ENCODE results near the gene PITPNM3. TPM values are rescaled to one million over a fixed set of nuclear protein-coding genes. Genes with fewer than 3 reads are reported as not detected.

Gene PITPNM3
- total RNA-seq, 2 donors from 2014 or later: 0.70 to 0.81 TPM

GRCh38 chr17:6425407-6425806 is 130.9 kb downstream of the PITPNM3 start:
- peaks cover 29% of the 10 kb centered on the region for H3K27me3 Mint-ChIP-seq (ENCODE audit: low read depth)

GRCh38 chr17:6423931-6424330 is 132.4 kb downstream of the PITPNM3 start:
- DNase-seq (no peak), ATAC-seq (replicated peaks in 1 of 2) (no peak)
- Mint-ChIP-seq H3K36me3 (ENCODE audit: insufficient read depth in 2 of 2) (no peaks in the 10 kb centered on the region), H3K27me3 (ENCODE audit: low read depth) (peaks cover 28% of the 10 kb centered on the region), H3K4me3 (no peak overlapping the region), H3K27ac (no peak overlapping the region), H3K4me1 (ENCODE audit: low read depth) (peaks cover 21% of the 10 kb centered on the region), H3K9me3 (no peaks in the 10 kb centered on the region)

More at GRCh38 chr17:6425407-6425806, 130.9 kb downstream of the PITPNM3 start:
- ATAC-seq (replicated peaks in 1 of 2) (no peak), DNase-seq (no peak)
- Mint-ChIP-seq H3K9me3 (peaks cover 2 to 3% of the 10 kb centered on the region in 2 donors), H3K36me3 (ENCODE audit: insufficient read depth in 2 of 2) (peaks cover 3% of the 10 kb centered on the region in 2 donors), H3K4me1 (ENCODE audit: low read depth) (peaks cover 21% of the 10 kb centered on the region), H3K4me3 (no peak overlapping the region), H3K27ac (no peak overlapping the region)

GRCh38 chr17:6422654-6423241 is 133.6 kb downstream of the PITPNM3 start:
- H3K4me1 Mint-ChIP-seq (ENCODE audit: low read depth): peaks cover 18% of the 10 kb centered on the region
- H3K4me3 Mint-ChIP-seq: no peak overlapping the region
- DNase-seq (no peak), ATAC-seq (replicated peaks in 1 of 2) (no peak)
- no peaks in the 10 kb centered on the region for H3K36me3 Mint-ChIP-seq (ENCODE audit: insufficient read depth in 2 of 2)
- H3K27ac Mint-ChIP-seq: no peak overlapping the region
- H3K9me3 Mint-ChIP-seq: no peaks in the 10 kb centered on the region
- H3K27me3 Mint-ChIP-seq (ENCODE audit: low read depth): peaks cover 28% of the 10 kb centered on the region

GRCh38 chr17:6421700-6422604 is 134.4 kb downstream of the PITPNM3 start:
- no peak overlapping the region for H3K27ac Mint-ChIP-seq
- peak; percentile 77 to 82 for DNase-seq
- H3K36me3 Mint-ChIP-seq (ENCODE audit: insufficient read depth in 2 of 2): no peaks in the 10 kb centered on the region
- H3K9me3 Mint-ChIP-seq: no peaks in the 10 kb centered on the region
- peaks cover 28% of the 10 kb centered on the region for H3K27me3 Mint-ChIP-seq (ENCODE audit: low read depth)
- ATAC-seq (replicated peaks in 1 of 2): peak; percentile 73 to 87
- no peak overlapping the region for H3K4me3 Mint-ChIP-seq
- H3K4me1 Mint-ChIP-seq (ENCODE audit: low read depth): peaks cover 10% of the 10 kb centered on the region

GRCh38 chr17:6420173-6420641 is 136.1 kb downstream of the PITPNM3 start:
- peak in 1 of 2 donors; percentile 19 for DNase-seq
- Mint-ChIP-seq H3K27me3 (ENCODE audit: low read depth) (peaks cover 28% of the 10 kb centered on the region), H3K27ac (no peak overlapping the region), H3K36me3 (ENCODE audit: insufficient read depth in 2 of 2) (no peaks in the 10 kb centered on the region), H3K9me3 (no peaks in the 10 kb centered on the region), H3K4me1 (ENCODE audit: low read depth) (peaks cover 8% of the 10 kb centered on the region), H3K4me3 (no peak overlapping the region)
- ATAC-seq (replicated peaks in 1 of 2): peak in 1 of 2 donors; percentile 21

GRCh38 chr17:6415616-6416015 is 140.7 kb downstream of the PITPNM3 start:
- Mint-ChIP-seq H3K36me3 (ENCODE audit: insufficient read depth in 2 of 2) (no peaks in the 10 kb centered on the region), H3K4me3 (no peak overlapping the region), H3K9me3 (no peaks in the 10 kb centered on the region), H3K4me1 (ENCODE audit: low read depth) (no peaks in the 10 kb centered on the region), H3K27ac (no peak overlapping the region), H3K27me3 (ENCODE audit: low read depth) (peaks cover 13% of the 10 kb centered on the region)
- DNase-seq (no peak), ATAC-seq (replicated peaks in 1 of 2) (no peak)

GRCh38 chr17:6413065-6413464 is 143.3 kb downstream of the PITPNM3 start:
- H3K36me3 Mint-ChIP-seq (ENCODE audit: insufficient read depth in 2 of 2): no peaks in the 10 kb centered on the region
- no peaks in the 10 kb centered on the region for H3K9me3 Mint-ChIP-seq
- no peak overlapping the region for H3K27ac Mint-ChIP-seq
- H3K27me3 Mint-ChIP-seq (ENCODE audit: low read depth): peaks cover 15% of the 10 kb centered on the region
- no peak overlapping the region for H3K4me3 Mint-ChIP-seq
- DNase-seq (no peak), ATAC-seq (replicated peaks in 1 of 2) (peak; percentile 45 to 52)
- no peaks in the 10 kb centered on the region for H3K4me1 Mint-ChIP-seq (ENCODE audit: low read depth)

- Mint-ChIP-seq H3K4me1 (ENCODE audit: low read depth) (no peaks in the 10 kb centered on the region), H3K9me3 (no peaks in the 10 kb centered on the region), H3K27ac (no peak overlapping the region), H3K27me3 (ENCODE audit: low read depth) (peaks cover 30% of the 10 kb centered on the region), H3K36me3 (ENCODE audit: insufficient read depth in 2 of 2) (no peaks in the 10 kb centered on the region), H3K4me3 (no peak overlapping the region)
- ATAC-seq (replicated peaks in 1 of 2): no peak
- DNase-seq: no peak
Measured at GRCh38 chr17:6408735-6409134, 147.6 kb downstream of the PITPNM3 start.

GRCh38 chr17:6408276-6408675 is 148.1 kb downstream of the PITPNM3 start:
- Mint-ChIP-seq H3K27ac (no peak overlapping the region), H3K36me3 (ENCODE audit: insufficient read depth in 2 of 2) (no peaks in the 10 kb centered on the region), H3K4me1 (ENCODE audit: low read depth) (no peaks in the 10 kb centered on the region), H3K27me3 (ENCODE audit: low read depth) (peaks cover 33% of the 10 kb centered on the region), H3K9me3 (no peaks in the 10 kb centered on the region), H3K4me3 (no peak overlapping the region)
- DNase-seq (no peak), ATAC-seq (replicated peaks in 1 of 2) (no peak)

- Mint-ChIP-seq H3K27ac (no peak overlapping the region), H3K4me3 (no peak overlapping the region), H3K27me3 (ENCODE audit: low read depth) (peaks cover 28% of the 10 kb centered on the region), H3K36me3 (ENCODE audit: insufficient read depth in 2 of 2) (peaks cover 0 to 2% of the 10 kb centered on the region in 2 donors), H3K9me3 (peaks cover 3 to 5% of the 10 kb centered on the region in 2 donors), H3K4me1 (ENCODE audit: low read depth) (no peaks in the 10 kb centered on the region)
- no peak for DNase-seq
- no peak for ATAC-seq (replicated peaks in 1 of 2)
Measured at GRCh38 chr17:6402258-6402657, 154.1 kb downstream of the PITPNM3 start.

Other genes starting within 250 kb of the PITPNM3 start
- not detected for gene AIPL1, start 121.4 kb downstream of the PITPNM3 start, total RNA-seq
- 1 to 10 TPM; 6.6 to 7.3 TPM for gene PIMREG, start 112.1 kb downstream of the PITPNM3 start, total RNA-seq
- 10 to 100 TPM; 14.0 to 18.4 TPM for gene KIAA0753, start 84.2 kb upstream of the PITPNM3 start, total RNA-seq
- gene TXNDC17, start 84.5 kb upstream of the PITPNM3 start, total RNA-seq: 10 to 100 TPM; 35.2 to 46.2 TPM
- gene MED31, start 95.0 kb upstream of the PITPNM3 start, total RNA-seq: 1 to 10 TPM; 7.3 to 8.8 TPM
- gene C17orf100, start 95.2 kb upstream of the PITPNM3 start, total RNA-seq: 1 to 10 TPM; 1.8 to 2.9 TPM
- gene SLC13A5, start 156.8 kb upstream of the PITPNM3 start, total RNA-seq: under 1 TPM in 1 of 2 donors, not detected in 1; 0.22 TPM
- gene XAF1, start 199.5 kb upstream of the PITPNM3 start, total RNA-seq: 10 to 100 TPM; 19.1 to 31.1 TPM
- 1 to 10 TPM in 1 of 2 donors, not detected in 1; 1.0 TPM for gene FBXO39, start 219.7 kb upstream of the PITPNM3 start, total RNA-seq

Data from activated T-cell treated with anti-CD3 and anti-CD28 coated beads, Interleukin-2, amount 50 U/mL, for 72 hours (primary cell).